HFF-Myc (cell line): Measurements from ENCODE around the gene NAALADL2.

Experiments used
- DNase-seq: peaks from one replicate; pipeline ENCODE4 v3.0.0-alpha.2; 2011; ENCODE audit warnings: low read depth; ENCODE audit errors: extremely low read depth
- H3K4me3 ChIP-seq: replicated peaks from 2 replicates; pipeline ENCODE4 v1.5.1; 2011; ENCODE audit warnings: low read depth, mild to moderate bottlenecking, control low read depth, low read length
- TF ChIP-seq, protein P1 (sequence below): IDR thresholded peaks from 2 replicates; pipeline ENCODE4 v1.5.1; 2012; ENCODE audit warnings: mild to moderate bottlenecking, low read depth, low read length, control low read depth; ENCODE audit errors: missing control alignments

NAALADL2 gene

DNA sequence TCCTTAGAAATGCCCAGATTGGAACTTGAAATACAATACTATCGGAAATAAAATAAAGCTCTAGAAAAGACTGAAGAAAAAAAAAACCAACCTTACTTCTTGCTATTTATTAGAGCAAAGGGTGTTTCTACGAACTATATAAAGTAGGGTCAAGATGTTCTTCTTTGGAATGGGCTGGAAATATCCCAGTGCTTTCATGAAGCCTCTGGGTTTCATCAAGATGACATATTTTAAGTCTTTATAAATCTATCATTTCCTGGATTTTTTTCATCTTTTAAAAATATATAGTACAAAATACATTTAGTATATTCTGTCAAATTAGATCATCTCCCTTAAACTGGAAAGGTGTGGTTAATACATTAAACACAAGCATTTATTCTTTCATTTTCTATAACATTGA, 978.8 kb downstream of the NAALADL2 start:
- no peak overlapping the region for H3K4me3 ChIP-seq
- no peak for DNase-seq
- TF ChIP-seq, protein P1, sequence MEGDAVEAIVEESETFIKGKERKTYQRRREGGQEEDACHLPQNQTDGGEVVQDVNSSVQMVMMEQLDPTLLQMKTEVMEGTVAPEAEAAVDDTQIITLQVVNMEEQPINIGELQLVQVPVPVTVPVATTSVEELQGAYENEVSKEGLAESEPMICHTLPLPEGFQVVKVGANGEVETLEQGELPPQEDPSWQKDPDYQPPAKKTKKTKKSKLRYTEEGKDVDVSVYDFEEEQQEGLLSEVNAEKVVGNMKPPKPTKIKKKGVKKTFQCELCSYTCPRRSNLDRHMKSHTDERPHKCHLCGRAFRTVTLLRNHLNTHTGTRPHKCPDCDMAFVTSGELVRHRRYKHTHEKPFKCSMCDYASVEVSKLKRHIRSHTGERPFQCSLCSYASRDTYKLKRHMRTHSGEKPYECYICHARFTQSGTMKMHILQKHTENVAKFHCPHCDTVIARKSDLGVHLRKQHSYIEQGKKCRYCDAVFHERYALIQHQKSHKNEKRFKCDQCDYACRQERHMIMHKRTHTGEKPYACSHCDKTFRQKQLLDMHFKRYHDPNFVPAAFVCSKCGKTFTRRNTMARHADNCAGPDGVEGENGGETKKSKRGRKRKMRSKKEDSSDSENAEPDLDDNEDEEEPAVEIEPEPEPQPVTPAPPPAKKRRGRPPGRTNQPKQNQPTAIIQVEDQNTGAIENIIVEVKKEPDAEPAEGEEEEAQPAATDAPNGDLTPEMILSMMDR = no peak

DNA sequence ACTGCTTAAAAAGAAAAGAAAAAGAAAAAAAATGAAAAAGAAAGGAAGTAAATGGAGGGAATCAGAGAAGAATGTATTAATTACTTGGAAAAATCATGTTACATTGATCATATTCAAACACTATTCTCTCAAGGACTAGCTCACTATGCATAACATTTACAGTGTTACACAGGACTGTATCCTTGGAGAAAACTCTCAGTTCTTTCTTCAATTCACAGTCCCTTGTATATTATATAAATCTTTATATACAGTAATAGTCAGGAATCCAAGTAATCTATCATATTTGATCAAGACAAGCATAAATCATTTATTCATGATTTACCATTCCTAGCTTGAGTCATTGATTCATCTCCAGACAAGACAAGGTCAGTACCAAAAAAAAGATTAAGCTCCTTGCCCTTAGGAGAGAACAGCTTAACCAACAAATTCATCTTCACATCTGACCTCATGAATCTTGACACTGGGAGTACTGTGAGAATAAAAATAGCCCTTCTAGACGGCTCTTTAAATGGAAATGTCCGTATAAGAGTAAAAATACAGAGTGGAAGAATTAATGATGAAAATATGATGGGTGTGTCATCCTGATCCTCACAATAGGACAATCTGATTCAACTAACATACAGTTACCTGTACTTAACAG, 980.4 kb downstream of the NAALADL2 start:
- no peak for DNase-seq

DNA sequence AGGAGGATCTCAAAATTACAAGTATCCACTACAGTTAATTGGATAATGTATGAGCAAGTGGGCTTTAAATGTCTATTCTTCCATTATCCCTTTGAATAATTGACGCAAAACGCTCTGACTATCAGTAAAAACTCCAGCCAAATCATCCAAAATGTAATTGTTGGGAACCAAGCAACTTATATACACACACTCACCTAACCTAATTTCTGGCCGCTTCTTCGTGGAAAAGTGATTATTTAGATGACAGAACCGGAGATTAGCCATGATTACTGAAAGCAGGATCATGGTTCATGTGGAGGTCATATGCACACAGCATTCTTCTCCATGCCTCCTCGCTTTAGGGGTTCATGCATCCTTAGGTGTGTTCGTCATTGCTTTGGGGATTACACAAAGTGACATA, 992.4 kb downstream of the NAALADL2 start:
- no peak overlapping the region for H3K4me3 ChIP-seq
- TF ChIP-seq, protein P1 = no peak
- DNase-seq = no peak

More for the DNA sequence above, 980.4 kb downstream of the NAALADL2 start:
- TF ChIP-seq, protein P1 = no peak
- no peak overlapping the region for H3K4me3 ChIP-seq

DNA sequence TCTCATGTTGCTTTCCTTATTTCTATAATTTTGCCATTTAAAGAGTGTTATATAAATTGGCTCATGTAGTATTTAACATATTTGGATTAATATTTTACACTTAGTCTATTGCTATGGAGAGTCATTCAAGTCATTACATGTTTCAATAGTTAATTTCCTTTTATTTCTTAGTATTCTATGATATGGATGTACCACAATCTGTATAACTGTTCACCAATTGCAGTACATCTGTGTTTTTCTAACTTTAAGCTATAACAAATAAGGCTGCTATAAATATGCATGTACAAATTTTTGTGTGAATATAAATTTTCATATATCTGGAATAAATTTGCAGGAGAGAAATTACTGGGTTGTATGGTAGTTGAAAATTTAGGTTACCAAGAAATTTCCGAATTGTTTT, 993.4 kb downstream of the NAALADL2 start:
- TF ChIP-seq, protein P1 = no peak
- no peak overlapping the region for H3K4me3 ChIP-seq
- no peak for DNase-seq

DNA sequence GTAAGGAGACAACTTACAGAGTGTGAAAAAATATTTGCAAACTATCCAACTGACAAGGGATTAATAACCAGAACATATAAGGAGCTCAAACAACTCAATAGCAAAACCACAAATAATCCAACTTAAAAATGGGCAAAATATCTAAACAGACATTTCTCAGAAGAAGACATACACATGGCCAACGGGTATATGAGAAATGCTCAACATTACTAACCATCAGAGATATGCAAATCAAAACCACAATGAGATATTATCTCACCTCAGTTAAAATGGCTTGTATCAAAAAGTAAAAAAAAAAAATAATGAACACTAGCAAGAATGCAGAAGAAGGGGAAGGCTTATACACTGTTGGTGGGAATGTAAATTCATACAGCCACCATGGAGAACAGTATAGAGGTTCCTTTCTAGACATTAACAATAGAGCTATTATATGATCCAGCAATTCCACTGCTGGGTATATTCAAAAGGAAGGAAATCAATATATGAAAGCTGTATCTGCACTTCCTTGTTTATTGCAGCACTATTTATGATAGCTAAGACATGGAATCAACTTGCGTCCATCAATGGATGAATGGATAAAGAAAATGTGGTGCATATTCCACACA, 998.6 kb downstream of the NAALADL2 start:
- H3K4me3 ChIP-seq = no peak overlapping the region
- TF ChIP-seq, protein P1 = no peak
- DNase-seq = no peak
